HG03095 (cell line): ENCODE results near the gene SYT3.
"Not testable (repeated sequence)": the region's sequence is repeated elsewhere in the genome, so short reads cannot be mapped to it uniquely, and the experiment has no call there.

ENCODE experiments used
- ATAC-seq: cut with Tn5 transposase; IDR thresholded peaks from one replicate; pipeline ENCODE4 v1.9.1; 2021; ENCODE audit warnings: moderate library complexity; ENCODE audit not compliant: unreplicated experiment

The SYT3 gene

GRCh38 chr19:50606059-50606836, 33.4 kb downstream of the SYT3 start:
- not testable (repeated sequence) for ATAC-seq

DNA sequence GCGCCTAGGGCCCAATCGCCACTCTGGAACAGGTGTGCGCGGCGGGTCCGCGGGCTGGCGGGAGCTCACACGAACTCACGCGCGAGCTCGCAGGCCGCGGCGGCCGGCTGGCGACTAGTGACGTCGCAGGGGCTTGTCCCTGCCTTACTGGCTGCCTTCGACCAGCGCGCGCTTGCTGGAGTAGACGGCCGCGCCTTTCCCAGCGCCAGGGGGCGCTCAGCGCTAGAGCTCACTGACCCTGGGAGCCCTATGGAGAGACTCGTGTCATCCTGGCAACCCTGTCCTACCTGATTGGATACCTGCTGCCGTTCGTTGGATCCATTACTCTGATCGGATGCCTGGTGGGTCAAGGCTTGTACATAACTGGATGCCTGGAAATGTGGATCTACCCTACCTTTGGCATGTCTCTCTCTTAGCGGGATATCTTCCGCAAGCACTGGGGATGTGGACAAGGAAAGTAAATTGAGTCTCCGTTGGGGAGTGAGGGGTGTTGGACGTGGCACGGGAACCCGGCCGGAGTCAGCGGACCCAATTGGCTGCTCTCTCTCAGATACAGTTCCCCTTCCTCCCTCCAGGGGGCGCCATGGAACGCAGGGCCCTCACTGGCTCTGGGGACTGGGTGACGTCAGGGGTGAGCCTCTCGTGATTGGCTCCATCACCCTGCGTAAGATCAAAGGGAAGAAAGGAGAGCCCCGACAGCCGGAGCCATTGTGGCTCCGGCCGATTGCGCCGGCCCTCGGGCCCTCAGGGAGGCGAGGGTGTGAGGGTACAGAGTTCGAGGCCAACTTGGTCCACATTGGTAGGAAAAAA, 35.2 kb downstream of the SYT3 start:
- ATAC-seq, result not testable (repeated sequence)

GRCh38 chr19:50602935-50603334, 36.7 kb downstream of the SYT3 start:
- ATAC-seq, result no peak

GRCh38 chr19:50602496-50602895, 37.2 kb downstream of the SYT3 start:
- ATAC-seq, result no peak

GRCh38 chr19:50602089-50602422, 37.6 kb downstream of the SYT3 start:
- ATAC-seq, result no peak

DNA sequence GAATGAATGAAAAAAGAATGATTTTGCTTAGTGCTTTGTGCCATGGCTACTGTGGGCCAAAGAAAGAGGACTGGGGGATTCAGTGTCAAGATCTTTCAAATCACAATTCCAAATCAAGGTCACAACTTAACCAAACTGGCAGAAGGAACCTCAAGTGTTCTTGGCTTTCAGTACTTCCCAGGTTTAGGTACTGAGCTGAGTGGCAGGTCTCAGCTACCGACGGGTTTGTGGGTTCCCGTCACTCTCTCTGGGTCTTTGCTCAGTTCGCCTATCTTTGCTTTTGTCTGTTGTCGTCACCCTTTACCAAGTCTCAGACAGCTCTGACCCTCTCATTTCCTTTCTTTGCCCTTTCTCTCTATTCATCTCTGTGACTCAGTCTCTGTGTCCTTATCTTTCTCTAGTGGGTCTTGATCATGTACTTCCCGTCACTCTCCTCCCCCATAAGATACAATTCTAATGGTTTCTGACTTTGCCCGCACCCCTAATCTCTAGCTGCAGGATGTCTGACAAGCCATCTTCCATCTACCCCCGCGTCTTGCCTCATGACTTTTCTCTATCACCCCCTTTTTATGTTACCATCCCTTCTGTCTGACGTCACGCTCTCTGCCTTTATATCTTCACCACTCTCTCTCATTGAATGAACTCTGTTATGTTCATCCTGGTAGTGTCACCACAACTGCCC, 38.1 kb downstream of the SYT3 start:
- ATAC-seq, result no peak

GRCh38 chr19:50599427-50599826, 40.3 kb downstream of the SYT3 start:
- ATAC-seq, result no peak

DNA sequence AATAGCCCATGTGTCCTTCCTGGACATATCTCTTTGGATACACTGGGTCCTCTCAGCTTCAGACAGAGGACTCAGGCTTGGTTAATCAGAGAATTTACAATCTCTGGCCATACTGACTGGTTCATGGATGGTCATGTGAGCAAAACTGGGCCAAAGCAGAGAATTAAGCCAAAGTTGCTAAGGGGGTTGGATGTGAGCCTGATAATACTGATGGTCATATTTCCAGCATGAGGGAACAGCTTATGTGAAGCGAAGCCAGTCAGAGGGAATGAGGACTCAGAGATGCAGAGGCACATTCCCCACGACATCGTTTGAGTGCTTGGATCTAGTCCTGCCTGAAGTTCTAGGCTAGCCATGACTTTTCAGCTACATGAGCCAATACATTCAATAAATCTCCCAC, 49.5 kb downstream of the SYT3 start:
- ATAC-seq, result no peak

GRCh38 chr19:50581795-50582660, 57.7 kb downstream of the SYT3 start:
- not testable (repeated sequence) for ATAC-seq

DNA sequence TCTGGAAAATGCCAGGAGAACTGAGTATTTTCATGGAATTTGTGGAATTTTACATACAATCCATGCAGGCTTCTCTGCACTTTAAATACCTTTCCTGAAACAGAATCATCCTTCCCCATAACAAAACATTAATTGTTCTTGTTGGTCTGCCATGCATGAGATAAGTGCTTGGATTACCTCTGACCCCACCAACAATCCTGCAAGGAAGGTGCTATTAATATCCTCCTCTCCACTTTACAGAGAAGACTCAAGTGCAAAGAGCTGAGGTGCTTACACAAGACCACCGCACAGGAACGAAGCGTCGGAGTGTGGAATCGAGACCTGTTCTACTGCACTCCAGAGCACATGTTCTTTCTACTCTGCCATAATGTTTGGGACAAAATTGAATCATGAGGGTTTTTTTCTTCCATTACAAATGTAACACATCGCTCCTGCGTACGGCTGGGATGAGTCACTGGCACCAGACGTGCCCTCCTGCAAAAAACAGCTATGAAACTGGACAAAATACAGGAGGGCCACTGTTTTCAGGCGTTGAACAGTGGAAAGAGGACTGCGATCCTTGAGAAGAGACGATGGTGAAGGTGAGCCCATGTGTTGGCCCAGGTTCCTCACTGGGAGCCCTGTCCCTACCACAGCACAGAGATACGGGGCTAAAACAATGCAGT, 58.6 kb downstream of the SYT3 start:
- ATAC-seq, result no peak

GRCh38 chr19:50580240-50580639, 59.4 kb downstream of the SYT3 start:
- ATAC-seq, result no peak

GRCh38 chr19:50576769-50577168, 62.9 kb downstream of the SYT3 start:
- ATAC-seq, result not testable (repeated sequence)

GRCh38 chr19:50573741-50574461, 65.8 kb downstream of the SYT3 start:
- no peak for ATAC-seq
